ENCODE data around the gene ZSCAN12.
"Not testable (repeated sequence)": the region's sequence is repeated elsewhere in the genome, so short reads cannot be mapped to it uniquely, and the experiment has no call there.

Gene ZSCAN12

GRCh38 chr6:28393912-28394662 is 5.5 kb downstream of the ZSCAN12 start:
- DNase-seq, result no peak

GRCh38 chr6:28390688-28391087 is 8.9 kb downstream of the ZSCAN12 start:
- DNase-seq, result no peak

- no peak for DNase-seq
Observed at GRCh38 chr6:28384143-28384533, 15.4 kb downstream of the ZSCAN12 start.

GRCh38 chr6:28383235-28384142 is 16.1 kb downstream of the ZSCAN12 start:
- peak; percentile 38 for DNase-seq

- DNase-seq, result no peak
Observed at GRCh38 chr6:28380381-28380780, 19.2 kb downstream of the ZSCAN12 start.

- DNase-seq, result no peak
Observed at GRCh38 chr6:28378644-28379043, 20.9 kb downstream of the ZSCAN12 start.

GRCh38 chr6:28377879-28378278 is 21.7 kb downstream of the ZSCAN12 start:
- DNase-seq, result no peak

GRCh38 chr6:28373925-28374324 is 25.6 kb downstream of the ZSCAN12 start:
- no peak for DNase-seq

GRCh38 chr6:28371706-28372451 is 27.7 kb downstream of the ZSCAN12 start:
- no peak for DNase-seq

GRCh38 chr6:28371280-28371679 is 28.3 kb downstream of the ZSCAN12 start:
- DNase-seq, result no peak

- no peak for DNase-seq
Observed at GRCh38 chr6:28370440-28370839, 29.1 kb downstream of the ZSCAN12 start.

- no peak for DNase-seq
Observed at GRCh38 chr6:28369463-28369862, 30.1 kb downstream of the ZSCAN12 start.

GRCh38 chr6:28368522-28368921 is 31.0 kb downstream of the ZSCAN12 start:
- DNase-seq, result no peak

GRCh38 chr6:28365590-28365989 is 34.0 kb downstream of the ZSCAN12 start:
- not testable (repeated sequence) for DNase-seq

- no peak for DNase-seq
Observed at GRCh38 chr6:28360961-28361360, 38.6 kb downstream of the ZSCAN12 start.

- DNase-seq, result not testable (repeated sequence)
Observed at GRCh38 chr6:28359562-28359961, 40.0 kb downstream of the ZSCAN12 start.

GRCh38 chr6:28357036-28357435 is 42.5 kb downstream of the ZSCAN12 start:
- DNase-seq, result no peak

GRCh38 chr6:28356666-28357020 is 42.9 kb downstream of the ZSCAN12 start:
- no peak for DNase-seq

- peak; percentile 79 for DNase-seq
Observed at GRCh38 chr6:28355743-28356665, 43.5 kb downstream of the ZSCAN12 start.

GRCh38 chr6:28354688-28355554 is 44.6 kb downstream of the ZSCAN12 start:
- no peak for DNase-seq

GRCh38 chr6:28353981-28354676 is 45.4 kb downstream of the ZSCAN12 start:
- no peak for DNase-seq
